PC-3 (cell line): ENCODE results near the gene BASP1.
"Not testable (repeated sequence)": the region's sequence is repeated elsewhere in the genome, so short reads cannot be mapped to it uniquely, and the experiment has no call there.

Source experiments
- EZH2 ChIP-seq: fragments of 300-600 bp; sonication (generic); IDR thresholded peaks from one replicate; pipeline ENCODE4 v1.6.1; 2017; ENCODE audit warnings: antibody characterized with exemption, mild to moderate bottlenecking, low read length; ENCODE audit not compliant: unreplicated experiment
- EZH2phosphoT487 ChIP-seq: fragments of 300-600 bp; sonication (generic); IDR thresholded peaks from 2 replicates; pipeline ENCODE4 v1.6.1; 2018; ENCODE audit warnings: mild to moderate bottlenecking, antibody characterized with exemption, low read length, borderline replicate concordance
- TF ChIP-seq, protein P1 (sequence below): fragments of 300-600 bp; sonication (generic); conservative IDR thresholded peaks from 2 replicates; pipeline ENCODE4 v1.5.1; 2017; ENCODE audit warnings: antibody characterized with exemption, low read depth, mild to moderate bottlenecking, low read length

DNA sequence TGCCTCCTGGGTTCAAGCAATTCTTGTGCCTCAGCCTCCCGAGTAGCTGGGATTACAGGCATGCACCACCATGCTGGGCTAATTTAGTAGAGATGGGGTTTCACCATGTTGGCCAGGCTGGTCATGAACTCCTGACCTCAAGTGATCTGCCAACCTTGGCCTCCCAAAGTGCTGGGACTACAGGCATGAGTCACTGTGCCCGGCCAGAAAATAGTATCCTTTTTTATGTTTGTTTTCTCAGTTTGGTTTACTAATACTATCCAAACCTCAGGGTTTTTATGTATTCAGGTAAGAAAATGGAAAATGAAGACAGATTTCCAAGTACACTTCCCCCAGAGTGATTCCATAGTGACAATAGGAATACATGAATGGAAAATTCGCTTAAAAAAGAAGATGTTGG lies 101.7 kb downstream of the BASP1 start:
- TF ChIP-seq EZH2, EZH2phosphoT487: not testable (repeated sequence)
- TF ChIP-seq, protein P1, sequence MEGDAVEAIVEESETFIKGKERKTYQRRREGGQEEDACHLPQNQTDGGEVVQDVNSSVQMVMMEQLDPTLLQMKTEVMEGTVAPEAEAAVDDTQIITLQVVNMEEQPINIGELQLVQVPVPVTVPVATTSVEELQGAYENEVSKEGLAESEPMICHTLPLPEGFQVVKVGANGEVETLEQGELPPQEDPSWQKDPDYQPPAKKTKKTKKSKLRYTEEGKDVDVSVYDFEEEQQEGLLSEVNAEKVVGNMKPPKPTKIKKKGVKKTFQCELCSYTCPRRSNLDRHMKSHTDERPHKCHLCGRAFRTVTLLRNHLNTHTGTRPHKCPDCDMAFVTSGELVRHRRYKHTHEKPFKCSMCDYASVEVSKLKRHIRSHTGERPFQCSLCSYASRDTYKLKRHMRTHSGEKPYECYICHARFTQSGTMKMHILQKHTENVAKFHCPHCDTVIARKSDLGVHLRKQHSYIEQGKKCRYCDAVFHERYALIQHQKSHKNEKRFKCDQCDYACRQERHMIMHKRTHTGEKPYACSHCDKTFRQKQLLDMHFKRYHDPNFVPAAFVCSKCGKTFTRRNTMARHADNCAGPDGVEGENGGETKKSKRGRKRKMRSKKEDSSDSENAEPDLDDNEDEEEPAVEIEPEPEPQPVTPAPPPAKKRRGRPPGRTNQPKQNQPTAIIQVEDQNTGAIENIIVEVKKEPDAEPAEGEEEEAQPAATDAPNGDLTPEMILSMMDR: not testable (repeated sequence)
